Measurements from ENCODE around the gene ABCA13.

DNA sequence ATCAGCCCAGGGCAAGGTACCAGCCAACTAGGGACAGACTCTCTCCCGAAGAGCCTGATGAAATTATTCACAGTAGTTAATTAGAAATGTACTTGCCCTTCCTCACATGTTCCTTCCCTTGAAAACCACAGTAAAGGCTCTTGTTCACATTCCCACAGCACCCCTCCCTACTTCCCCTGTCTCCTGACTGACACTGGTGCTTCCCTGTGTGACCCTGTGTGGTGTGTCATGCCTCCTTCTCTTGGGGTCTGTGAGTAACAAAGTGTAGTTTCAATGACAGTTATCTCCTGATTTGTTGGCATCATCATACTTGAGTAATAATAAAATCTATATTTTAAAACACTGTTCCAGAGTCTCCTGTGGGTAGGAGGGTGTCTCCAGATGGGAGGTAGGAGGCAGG, 209.7 kb downstream of the ABCA13 start:
- TF ChIP-seq, protein P1, sequence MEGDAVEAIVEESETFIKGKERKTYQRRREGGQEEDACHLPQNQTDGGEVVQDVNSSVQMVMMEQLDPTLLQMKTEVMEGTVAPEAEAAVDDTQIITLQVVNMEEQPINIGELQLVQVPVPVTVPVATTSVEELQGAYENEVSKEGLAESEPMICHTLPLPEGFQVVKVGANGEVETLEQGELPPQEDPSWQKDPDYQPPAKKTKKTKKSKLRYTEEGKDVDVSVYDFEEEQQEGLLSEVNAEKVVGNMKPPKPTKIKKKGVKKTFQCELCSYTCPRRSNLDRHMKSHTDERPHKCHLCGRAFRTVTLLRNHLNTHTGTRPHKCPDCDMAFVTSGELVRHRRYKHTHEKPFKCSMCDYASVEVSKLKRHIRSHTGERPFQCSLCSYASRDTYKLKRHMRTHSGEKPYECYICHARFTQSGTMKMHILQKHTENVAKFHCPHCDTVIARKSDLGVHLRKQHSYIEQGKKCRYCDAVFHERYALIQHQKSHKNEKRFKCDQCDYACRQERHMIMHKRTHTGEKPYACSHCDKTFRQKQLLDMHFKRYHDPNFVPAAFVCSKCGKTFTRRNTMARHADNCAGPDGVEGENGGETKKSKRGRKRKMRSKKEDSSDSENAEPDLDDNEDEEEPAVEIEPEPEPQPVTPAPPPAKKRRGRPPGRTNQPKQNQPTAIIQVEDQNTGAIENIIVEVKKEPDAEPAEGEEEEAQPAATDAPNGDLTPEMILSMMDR (IDR thresholded peaks at IDR 0.05), result no peak
- TF ChIP-seq POLR2A (IDR thresholded peaks at IDR 0.05), result no peak

All from right lobe of liver (tissue), 4 donors.